Measurements from ENCODE around the gene TANC2. TPM values are rescaled to one million over a fixed set of nuclear protein-coding genes. Genes with fewer than 3 reads are reported as not detected.

TANC2 gene
- total and polyA plus RNA-seq, 2 donors (not counting 1 experiment from before 2014, with no cell fraction given): 7.2 to 41.9 TPM

- H3K79me2 ChIP-seq (ENCODE audit: control insufficient read depth, insufficient read depth, low read length): peaks cover 53% of the 10 kb centered on the region
- no peak overlapping the region for H3K27ac ChIP-seq (ENCODE audit: insufficient read depth, low read length)
- peaks cover 1% of the 10 kb centered on the region for H3K36me3 ChIP-seq (ENCODE audit: control insufficient read depth, insufficient read depth, low read length)
- peak overlapping the region in 3 of 4 experiments; percentile 86 to 89 (median 87) for H3K4me3 ChIP-seq (replicated peaks in 1 of 4; ENCODE audit: control extremely low read depth in 1 of 4, insufficient read depth in 1 of 4, low read depth in 3 of 4, low read length in 4 of 4)
- H3K9me3 ChIP-seq (ENCODE audit: control insufficient read depth, insufficient read depth, low read depth, low read length): no peaks in the 10 kb centered on the region
- no peaks in the 10 kb centered on the region for H3K27me3 ChIP-seq (ENCODE audit: control insufficient read depth, insufficient read depth, low read length)
- no peak for TF ChIP-seq EZH2 (IDR thresholded peaks at IDR 0.05; ENCODE audit: low read length, missing control alignments)
- TF ChIP-seq CTCF (conservative IDR thresholded peaks at IDR 0.05 in 1 of 2, IDR thresholded peaks at IDR 0.05 in 1 of 2; ENCODE audit: low read depth in 1 of 2, low read length in 2 of 2): peak; percentile 92 to 97
- H3K4me1 ChIP-seq (ENCODE audit: control insufficient read depth, extremely low read depth, insufficient read depth, low read length): peaks cover 5% of the 10 kb centered on the region
- no peak overlapping the region for H2AFZ ChIP-seq (ENCODE audit: low read length)
- H3K4me2 ChIP-seq (ENCODE audit: extremely low read depth, insufficient read depth, low read length): peak overlapping the region; percentile 90
- peak; percentile 89 to 95 for DNase-seq (ENCODE audit: low read depth in 2 of 2)
- H3K9ac ChIP-seq (ENCODE audit: insufficient read depth, low read length): no peak overlapping the region
- no peaks in the 10 kb centered on the region for H4K20me1 ChIP-seq (ENCODE audit: control insufficient read depth, extremely low read depth, insufficient read depth, low read length)
Observed at GRCh38 chr17:62968445-62968923, 2.4 kb downstream of the TANC2 start.

- TF ChIP-seq CTCF (conservative IDR thresholded peaks at IDR 0.05 in 1 of 2, IDR thresholded peaks at IDR 0.05 in 1 of 2; ENCODE audit: low read depth in 1 of 2, low read length in 2 of 2): no peak
- TF ChIP-seq EZH2 (IDR thresholded peaks at IDR 0.05; ENCODE audit: low read length, missing control alignments): no peak
- DNase-seq (ENCODE audit: low read depth in 2 of 2): no peak
- Histone ChIP-seq H3K9me3 (ENCODE audit: control insufficient read depth, insufficient read depth, low read depth, low read length) (no peaks in the 10 kb centered on the region), H3K4me2 (ENCODE audit: extremely low read depth, insufficient read depth, low read length) (no peak overlapping the region), H3K4me1 (ENCODE audit: control insufficient read depth, extremely low read depth, insufficient read depth, low read length) (peaks cover 1% of the 10 kb centered on the region), H3K36me3 (ENCODE audit: control insufficient read depth, insufficient read depth, low read length) (peaks cover 1% of the 10 kb centered on the region), H3K9ac (ENCODE audit: insufficient read depth, low read length) (no peak overlapping the region), H3K27me3 (ENCODE audit: control insufficient read depth, insufficient read depth, low read length) (no peaks in the 10 kb centered on the region), H3K27ac (ENCODE audit: insufficient read depth, low read length) (no peak overlapping the region), H3K79me2 (ENCODE audit: control insufficient read depth, insufficient read depth, low read length) (peaks cover 59% of the 10 kb centered on the region), H4K20me1 (ENCODE audit: control insufficient read depth, extremely low read depth, insufficient read depth, low read length) (no peaks in the 10 kb centered on the region), H3K4me3 (replicated peaks in 1 of 4; ENCODE audit: control extremely low read depth in 1 of 4, insufficient read depth in 1 of 4, low read depth in 3 of 4, low read length in 4 of 4) (no peak overlapping the region), H2AFZ (ENCODE audit: low read length) (no peak overlapping the region)
Observed at GRCh38 chr17:62970610-62971009, 4.6 kb downstream of the TANC2 start.

- Histone ChIP-seq H3K4me1 (ENCODE audit: control insufficient read depth, extremely low read depth, insufficient read depth, low read length) (no peaks in the 10 kb centered on the region), H3K27ac (ENCODE audit: insufficient read depth, low read length) (no peak overlapping the region), H3K4me3 (replicated peaks in 1 of 4; ENCODE audit: control extremely low read depth in 1 of 4, insufficient read depth in 1 of 4, low read depth in 3 of 4, low read length in 4 of 4) (no peak overlapping the region), H3K9me3 (ENCODE audit: control insufficient read depth, insufficient read depth, low read depth, low read length) (no peaks in the 10 kb centered on the region), H3K36me3 (ENCODE audit: control insufficient read depth, insufficient read depth, low read length) (peaks cover 1% of the 10 kb centered on the region), H2AFZ (ENCODE audit: low read length) (no peak overlapping the region), H3K79me2 (ENCODE audit: control insufficient read depth, insufficient read depth, low read length) (peaks cover 58% of the 10 kb centered on the region), H3K27me3 (ENCODE audit: control insufficient read depth, insufficient read depth, low read length) (no peaks in the 10 kb centered on the region), H4K20me1 (ENCODE audit: control insufficient read depth, extremely low read depth, insufficient read depth, low read length) (no peaks in the 10 kb centered on the region), H3K9ac (ENCODE audit: insufficient read depth, low read length) (no peak overlapping the region), H3K4me2 (ENCODE audit: extremely low read depth, insufficient read depth, low read length) (no peak overlapping the region)
- DNase-seq (ENCODE audit: low read depth in 2 of 2): no peak
- TF ChIP-seq CTCF (conservative IDR thresholded peaks at IDR 0.05 in 1 of 2, IDR thresholded peaks at IDR 0.05 in 1 of 2; ENCODE audit: low read depth in 1 of 2, low read length in 2 of 2): no peak
- TF ChIP-seq EZH2 (IDR thresholded peaks at IDR 0.05; ENCODE audit: low read length, missing control alignments): no peak
Observed at GRCh38 chr17:62971853-62972252, 5.8 kb downstream of the TANC2 start.
